Measurements from ENCODE around the gene OXNAD1.

OXNAD1 gene

DNA sequence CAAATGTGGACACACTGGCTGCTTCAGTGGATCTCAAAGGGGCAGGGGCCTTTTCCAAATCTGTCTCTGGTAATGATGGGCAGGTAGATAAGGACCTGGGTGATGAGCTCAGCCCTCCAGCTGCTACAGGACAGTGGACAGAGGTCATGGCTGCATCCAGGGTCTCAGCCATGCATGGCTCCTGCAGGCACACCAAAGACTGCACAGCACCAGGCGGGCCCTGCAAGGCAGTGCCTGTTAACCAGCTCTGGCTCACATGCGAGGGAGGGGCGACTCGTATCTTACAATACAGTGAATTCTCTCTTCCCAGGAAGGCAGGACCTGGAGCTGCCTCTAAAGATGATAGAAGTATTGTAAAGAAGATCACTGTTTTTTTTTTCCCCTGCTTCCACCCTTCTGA lies 58.7 kb downstream of the OXNAD1 start:
- H3K27ac ChIP-seq, result no peak overlapping the region
- TF ChIP-seq, protein P1, sequence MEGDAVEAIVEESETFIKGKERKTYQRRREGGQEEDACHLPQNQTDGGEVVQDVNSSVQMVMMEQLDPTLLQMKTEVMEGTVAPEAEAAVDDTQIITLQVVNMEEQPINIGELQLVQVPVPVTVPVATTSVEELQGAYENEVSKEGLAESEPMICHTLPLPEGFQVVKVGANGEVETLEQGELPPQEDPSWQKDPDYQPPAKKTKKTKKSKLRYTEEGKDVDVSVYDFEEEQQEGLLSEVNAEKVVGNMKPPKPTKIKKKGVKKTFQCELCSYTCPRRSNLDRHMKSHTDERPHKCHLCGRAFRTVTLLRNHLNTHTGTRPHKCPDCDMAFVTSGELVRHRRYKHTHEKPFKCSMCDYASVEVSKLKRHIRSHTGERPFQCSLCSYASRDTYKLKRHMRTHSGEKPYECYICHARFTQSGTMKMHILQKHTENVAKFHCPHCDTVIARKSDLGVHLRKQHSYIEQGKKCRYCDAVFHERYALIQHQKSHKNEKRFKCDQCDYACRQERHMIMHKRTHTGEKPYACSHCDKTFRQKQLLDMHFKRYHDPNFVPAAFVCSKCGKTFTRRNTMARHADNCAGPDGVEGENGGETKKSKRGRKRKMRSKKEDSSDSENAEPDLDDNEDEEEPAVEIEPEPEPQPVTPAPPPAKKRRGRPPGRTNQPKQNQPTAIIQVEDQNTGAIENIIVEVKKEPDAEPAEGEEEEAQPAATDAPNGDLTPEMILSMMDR (conservative IDR thresholded peaks at IDR 0.05), result no peak

DNA sequence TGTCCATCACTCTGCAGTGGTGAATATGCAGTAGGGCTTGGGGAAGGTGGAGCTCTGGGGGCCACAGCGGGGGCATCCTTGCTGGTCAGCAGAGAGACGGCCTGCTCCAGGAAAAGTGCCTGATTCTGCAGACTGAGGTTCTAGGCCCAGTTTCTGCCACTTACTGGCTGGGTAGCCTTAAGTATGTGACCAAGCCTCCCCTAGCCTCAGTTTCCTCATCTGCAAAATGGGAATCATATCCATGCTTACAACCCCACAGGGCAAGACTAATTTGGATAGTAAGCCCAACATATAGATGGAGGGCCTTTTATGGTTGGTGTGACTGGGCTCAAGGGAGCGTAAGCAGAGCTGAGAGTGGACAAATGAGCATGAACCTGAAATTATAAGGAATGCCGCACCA lies 60.8 kb downstream of the OXNAD1 start:
- no peak overlapping the region for H3K27ac ChIP-seq
- TF ChIP-seq, protein P1 (conservative IDR thresholded peaks at IDR 0.05), result no peak

DNA sequence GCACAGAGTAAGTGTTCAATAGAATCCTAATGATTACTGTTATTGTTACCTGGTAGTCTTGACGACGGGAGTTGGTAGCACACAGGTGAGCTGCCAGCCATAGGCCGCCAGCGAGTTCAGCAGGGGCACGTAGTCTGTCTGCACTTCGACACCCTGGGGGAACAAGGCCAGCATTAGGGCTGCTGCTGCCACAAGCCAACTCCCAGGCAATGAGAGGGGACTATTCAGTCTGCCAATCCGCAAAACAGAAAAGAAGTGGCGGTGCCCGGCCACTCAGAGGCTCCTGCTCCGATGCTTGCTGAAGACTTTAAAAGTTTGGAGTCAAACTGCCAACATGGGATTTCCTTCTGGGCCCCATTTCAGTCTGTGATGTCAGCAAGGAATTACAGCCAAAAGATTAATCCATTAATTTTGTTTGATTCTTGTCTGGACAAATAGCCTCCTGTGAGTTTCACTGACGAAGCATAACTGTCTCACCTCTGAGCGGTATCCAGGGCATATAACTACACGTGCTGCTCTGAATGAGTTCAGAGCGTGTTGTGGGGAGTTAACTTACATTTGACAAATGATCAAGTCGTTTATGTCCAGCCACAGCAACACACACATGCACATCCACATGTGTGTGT lies 61.8 kb downstream of the OXNAD1 start:
- H3K27ac ChIP-seq, result no peak overlapping the region
- TF ChIP-seq, protein P1 (conservative IDR thresholded peaks at IDR 0.05), result no peak

DNA sequence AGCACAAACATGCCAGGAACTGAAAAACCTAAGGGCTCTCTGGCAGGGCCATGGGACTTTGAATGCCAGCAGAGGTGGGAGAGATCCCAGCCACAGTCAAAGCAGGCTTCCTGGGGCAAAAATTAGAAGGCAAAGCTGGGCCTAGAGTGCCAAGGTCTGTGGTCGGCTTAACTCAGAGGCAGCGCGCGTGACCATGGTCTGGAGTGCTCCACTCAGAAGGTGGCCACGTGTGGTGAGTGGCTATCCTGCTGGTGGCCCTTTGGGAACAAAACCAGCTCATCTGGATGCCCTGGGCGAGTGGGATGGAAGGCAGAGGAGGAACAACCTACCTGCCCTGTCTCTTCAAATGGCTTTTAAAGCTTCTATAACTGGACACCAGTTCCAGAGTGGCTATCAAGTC lies 63.1 kb downstream of the OXNAD1 start:
- TF ChIP-seq, protein P1 (conservative IDR thresholded peaks at IDR 0.05), result no peak
- no peak overlapping the region for H3K27ac ChIP-seq

DNA sequence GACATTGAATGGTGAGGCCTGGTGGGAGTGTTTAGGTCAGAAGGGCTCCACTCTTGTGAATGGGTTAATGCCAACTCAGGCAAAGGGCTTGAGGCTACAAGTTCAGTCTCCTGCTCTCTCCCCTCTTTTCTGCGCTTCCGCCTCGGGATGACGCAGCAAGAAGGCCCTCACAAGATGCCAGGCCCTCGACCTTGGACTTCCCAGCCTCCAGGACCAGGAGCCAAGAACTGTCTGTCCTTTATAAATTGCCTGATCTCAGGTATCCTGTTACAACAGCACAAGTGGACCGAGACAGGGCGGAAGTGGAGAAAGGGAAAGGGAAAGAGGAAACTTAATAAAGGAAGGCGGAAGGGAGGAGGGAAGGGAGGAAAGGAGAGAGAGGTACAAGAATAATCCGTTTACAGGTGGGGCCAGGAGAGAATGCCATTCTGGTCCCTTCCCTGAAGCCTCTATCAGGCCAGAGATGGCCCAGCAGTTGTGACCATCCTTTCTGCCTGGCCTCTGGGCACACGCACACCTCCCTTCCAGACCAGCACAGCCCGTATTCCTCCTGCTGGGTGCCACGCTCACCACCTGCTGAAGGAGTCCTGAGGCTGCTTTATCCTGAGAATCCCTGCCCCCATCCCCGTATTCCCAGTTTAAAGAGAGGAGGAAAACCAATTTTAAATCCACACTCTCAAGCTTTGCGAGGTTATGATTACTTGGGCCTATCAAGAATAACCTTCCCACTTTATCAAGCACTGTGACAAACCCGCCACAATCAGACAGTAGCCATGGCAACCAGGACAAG lies 64.2 kb downstream of the OXNAD1 start:
- TF ChIP-seq, protein P1 (conservative IDR thresholded peaks at IDR 0.05), result no peak
- no peak overlapping the region for H3K27ac ChIP-seq

DNA sequence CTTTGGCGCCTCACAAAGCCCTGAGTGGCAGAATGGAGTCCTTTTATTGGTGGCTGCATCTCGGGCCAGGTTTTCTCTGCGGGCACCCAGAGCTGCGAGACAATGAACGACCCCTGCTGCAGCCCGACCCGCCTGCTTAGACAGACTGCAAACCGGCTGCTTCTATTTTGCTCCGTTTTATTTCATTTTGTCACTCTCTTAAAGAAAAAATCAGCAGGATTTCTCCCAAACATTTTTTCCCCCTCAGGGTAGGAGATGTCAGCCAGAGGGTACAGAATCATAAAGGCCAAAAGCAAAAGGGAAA lies 64.8 kb downstream of the OXNAD1 start:
- TF ChIP-seq, protein P1 (conservative IDR thresholded peaks at IDR 0.05), result no peak

DNA sequence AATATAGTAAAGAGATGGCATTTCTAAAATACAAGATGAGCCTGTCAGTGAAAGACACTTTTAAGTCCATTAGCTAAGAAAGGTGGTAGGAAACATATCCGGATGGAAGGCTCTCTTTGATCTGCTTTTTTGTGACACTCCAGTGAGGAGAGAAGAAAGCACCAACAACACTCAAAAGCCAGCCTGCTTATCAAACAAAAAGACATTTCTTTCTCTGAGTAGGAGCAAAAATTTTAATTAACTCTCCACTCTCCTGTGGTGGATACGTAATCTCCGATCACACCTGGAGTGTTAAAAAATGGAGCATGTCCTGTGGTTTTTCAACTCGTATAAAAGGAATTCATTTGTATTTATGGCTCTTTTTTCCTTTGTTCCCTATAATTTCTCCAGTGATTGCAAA lies 65.3 kb downstream of the OXNAD1 start:
- H3K27ac ChIP-seq, result no peak overlapping the region
- TF ChIP-seq, protein P1 (conservative IDR thresholded peaks at IDR 0.05), result no peak

More for the DNA sequence above, 64.8 kb downstream of the OXNAD1 start:
- no peak overlapping the region for H3K27ac ChIP-seq

All from VCaP (cell line).